Raji (cell line): ENCODE results near the gene RLN3.

Experiments
- POLR2A ChIP-seq: IDR thresholded peaks from 2 replicates; pipeline ENCODE4 v1.6.1; 2011; ENCODE audit warnings: low read depth, low read length, control low read depth; ENCODE audit not compliant: insufficient read depth

Gene RLN3

DNA sequence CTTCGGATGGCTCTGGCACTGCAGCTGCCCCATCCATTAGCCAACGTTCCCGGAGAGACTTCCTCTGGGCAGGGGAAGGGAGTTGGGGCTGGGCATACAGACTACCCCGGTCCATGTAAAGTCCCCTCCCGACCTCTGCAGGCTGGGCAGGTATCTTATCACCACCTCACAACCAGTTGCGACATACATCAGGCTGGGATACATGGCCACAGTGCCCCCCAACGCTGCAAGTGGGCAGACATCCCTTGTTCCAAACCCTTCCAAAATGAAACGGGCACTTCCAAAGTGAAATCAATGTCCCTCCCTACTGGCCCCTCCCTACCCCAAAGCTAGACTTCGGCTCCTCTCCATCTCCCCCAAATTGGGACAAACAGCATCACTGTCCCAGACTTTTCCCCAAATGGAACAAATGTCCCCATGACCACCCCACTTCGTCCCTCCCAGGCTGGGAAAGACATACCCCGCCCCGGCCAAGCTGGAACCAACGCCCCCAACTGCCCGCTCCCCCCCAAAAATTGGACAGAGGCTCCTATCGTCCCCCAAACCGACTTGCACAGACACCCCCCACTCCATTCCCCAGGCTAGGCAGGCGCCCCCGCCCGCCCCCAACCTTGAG is 28.9 kb downstream of the RLN3 start:
- TF ChIP-seq POLR2A, result no peak

- no peak for TF ChIP-seq POLR2A
These were observed 30.5 kb downstream of the RLN3 start for GRCh38 chr19:14058182-14059092.

GRCh38 chr19:14059093-14059480 is 31.1 kb downstream of the RLN3 start:
- no peak for TF ChIP-seq POLR2A

DNA sequence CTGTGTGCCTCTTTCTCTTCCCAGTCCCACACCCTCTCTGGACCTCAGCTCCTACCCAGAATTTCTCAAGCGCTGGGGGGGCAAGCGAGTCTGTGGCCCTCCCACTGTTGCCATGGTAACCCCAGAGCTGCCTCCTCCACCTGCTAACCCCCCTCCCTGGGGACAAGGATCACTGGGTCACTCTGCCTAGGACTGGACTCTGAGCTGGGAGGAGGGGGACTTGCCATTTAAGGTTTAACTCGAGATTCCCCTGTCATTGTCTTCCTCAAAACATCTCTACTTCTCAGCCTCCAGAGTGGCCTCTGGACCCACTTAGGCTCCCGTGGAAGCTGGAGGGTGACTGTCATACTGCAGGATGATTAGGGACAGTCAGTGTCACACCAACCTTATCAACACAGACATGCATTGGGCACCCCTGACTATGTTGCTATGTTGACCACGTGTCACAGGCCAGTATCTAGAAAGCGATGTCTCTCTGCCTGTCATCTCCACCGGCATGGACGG is 31.8 kb downstream of the RLN3 start:
- TF ChIP-seq POLR2A, result no peak

GRCh38 chr19:14061081-14061749 is 33.3 kb downstream of the RLN3 start:
- no peak for TF ChIP-seq POLR2A

- TF ChIP-seq POLR2A, result no peak
These were observed 34.0 kb downstream of the RLN3 start, which contains the start of gene PALM3 for GRCh38 chr19:14061751-14062557. Gene PALM3, minus strand, starts transcription at chr19:14062076. Its CDS starts 96 bp downstream, at chr19:14061980.

DNA sequence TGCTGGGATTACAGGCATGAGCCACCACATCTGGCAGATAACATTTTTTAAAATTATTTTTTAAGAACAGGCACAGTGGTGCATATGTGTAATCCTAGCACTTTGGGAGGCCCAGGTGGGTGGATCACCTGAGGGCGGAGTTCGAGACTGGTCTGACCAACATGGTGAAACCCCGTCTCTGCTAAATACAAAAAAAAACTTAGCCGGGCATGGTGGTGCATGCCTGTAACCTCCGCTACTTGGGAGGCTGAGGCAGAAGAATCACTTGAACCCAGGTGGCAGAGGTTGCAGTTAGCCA is 34.6 kb downstream of the RLN3 start:
- no peak for TF ChIP-seq POLR2A

DNA sequence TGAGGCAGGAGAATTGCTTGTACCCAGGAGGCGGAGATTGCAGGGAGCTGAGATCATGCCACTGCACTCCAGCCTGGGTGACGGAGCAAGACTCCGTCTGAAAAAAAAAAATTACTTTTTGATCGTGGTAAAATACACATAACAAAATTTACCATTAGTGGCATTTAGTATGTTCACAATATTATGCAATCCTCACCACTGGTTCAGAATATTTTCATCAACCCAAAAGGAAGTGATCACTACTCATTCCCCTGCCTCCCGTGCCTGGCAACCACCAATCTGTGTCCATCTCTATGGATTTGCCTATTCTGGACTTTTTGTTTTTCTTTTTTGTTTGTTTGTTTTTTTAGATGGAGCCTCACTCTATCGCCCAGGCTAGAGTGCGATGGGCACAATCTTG is 35.2 kb downstream of the RLN3 start:
- no peak for TF ChIP-seq POLR2A

- no peak for TF ChIP-seq POLR2A
These were observed 38.2 kb downstream of the RLN3 start for GRCh38 chr19:14066134-14066533.

- TF ChIP-seq POLR2A, result no peak
These were observed 42.5 kb downstream of the RLN3 start for GRCh38 chr19:14070268-14071050.

- TF ChIP-seq POLR2A, result no peak
These were observed 44.8 kb downstream of the RLN3 start, which contains the start of gene MISP3 for GRCh38 chr19:14072535-14073260. Gene MISP3, plus strand, starts transcription at chr19:14072786. Its CDS starts 524 bp downstream, at chr19:14073310.

GRCh38 chr19:14073261-14073924 is 45.4 kb downstream of the RLN3 start:
- peak; percentile 57 for TF ChIP-seq POLR2A

GRCh38 chr19:14073925-14074838 is 46.2 kb downstream of the RLN3 start:
- TF ChIP-seq POLR2A, result no peak
